Lower leg skin (tissue), 3 donors: ENCODE results near the gene PPFIBP2.

ENCODE experiments used
- CTCF ChIP-seq, 3 donors: fragments of 450-650 bp; IDR thresholded peaks; one replicate each; pipeline ENCODE4 v1.5.1; 2016; ENCODE audit warnings: antibody characterized with exemption in 3 of 3, mild to moderate bottlenecking in 3 of 3, moderate library complexity in 2 of 3
- POLR2A ChIP-seq, 2 donors: fragments of 450-650 bp; IDR thresholded peaks; one replicate each; pipeline ENCODE4 v1.6.1; 2016 to 2017; ENCODE audit warnings: antibody characterized with exemption in 2 of 2, mild to moderate bottlenecking in 1 of 2, moderate library complexity in 1 of 2

GRCh38 chr11:7583248-7583647, 69.4 kb downstream of the PPFIBP2 start:
- TF ChIP-seq CTCF (IDR thresholded peaks at IDR 0.05) (no peak), POLR2A (IDR thresholded peaks at IDR 0.05) (no peak)
